ENCODE data around the gene ZMYM4. TPM values are rescaled to one million over a fixed set of nuclear protein-coding genes. Genes with fewer than 3 reads are reported as not detected.
A peak's percentile ranks its signal among the peaks of the same experiment; 100 is the strongest.

Gene ZMYM4
- total RNA-seq, 1 experiment from 2014 or later: 60.3 TPM

- DNase-seq (ENCODE audit: low spot score) (no peak), ATAC-seq (no peak)
- Mint-ChIP-seq H3K4me3 (peak overlapping the region; percentile 82), H3K27me3 (ENCODE audit: low read depth) (no peaks in the 10 kb centered on the region; the same call in 1 of the 2 replicates), H3K36me3 (peaks cover 9% of the 10 kb centered on the region; the same call in 1 of the 2 replicates), H3K9me3 (peaks cover 10% of the 10 kb centered on the region), H3K4me1 (peaks cover 19% of the 10 kb centered on the region), H3K27ac (peak overlapping the region; percentile 34; the same call in 1 of the 2 replicates)
- ChIA-PET CTCF (no interaction called here), POLR2A (no interaction called here)
- TF ChIP-seq PRRX2 (CRISPR knock-in tag; IDR thresholded peaks at IDR 0.05) (no peak), IRF1 (CRISPR knock-in tag; IDR thresholded peaks at IDR 0.05) (no peak), ZNF423 (CRISPR knock-in tag; IDR thresholded peaks at IDR 0.05) (no peak), MYBL2 (CRISPR knock-in tag; IDR thresholded peaks at IDR 0.05) (no peak)
Measured at GRCh38 chr1:35270836-35271235, 2.3 kb downstream of the ZMYM4 start.

GRCh38 chr1:35274197-35274596, 5.7 kb downstream of the ZMYM4 start:
- TF ChIP-seq E2F1 (CRISPR knock-in tag; IDR thresholded peaks at IDR 0.05): no peak
- no peak for TF ChIP-seq FOXJ3 (CRISPR knock-in tag; IDR thresholded peaks at IDR 0.05; ENCODE audit: borderline replicate concordance)
- no peak for TF ChIP-seq AFF4 (CRISPR knock-in tag; IDR thresholded peaks at IDR 0.05; ENCODE audit: borderline replicate concordance)
- TF ChIP-seq CBFB (CRISPR knock-in tag; IDR thresholded peaks at IDR 0.05; ENCODE audit: low read depth): no peak
- TF ChIP-seq PRRX2 (CRISPR knock-in tag; IDR thresholded peaks at IDR 0.05): no peak
- TF ChIP-seq TEAD4 (CRISPR knock-in tag; IDR thresholded peaks at IDR 0.05): no peak
- TF ChIP-seq ATF1 (CRISPR knock-in tag; IDR thresholded peaks at IDR 0.05): no peak
- no peak for TF ChIP-seq TCF7 (CRISPR knock-in tag; IDR thresholded peaks at IDR 0.05; ENCODE audit: low read depth)
- TF ChIP-seq GTF2I (CRISPR knock-in tag; conservative IDR thresholded peaks at IDR 0.05): 0 out of 2 replicates have a peak, but pooled peaks have one; percentile 25
- no peak for TF ChIP-seq ZNF263 (CRISPR knock-in tag; IDR thresholded peaks at IDR 0.05; ENCODE audit: low read depth)
- peak; percentile 79; the same call in 1 of the 2 replicates for TF ChIP-seq ZNF121 (CRISPR knock-in tag; IDR thresholded peaks at IDR 0.05)
- TF ChIP-seq ZBTB43 (CRISPR knock-in tag; IDR thresholded peaks at IDR 0.05): no peak
- no peak for TF ChIP-seq SMAD3 (CRISPR knock-in tag; IDR thresholded peaks at IDR 0.05; ENCODE audit: borderline replicate concordance)
- TF ChIP-seq SMAD4 (CRISPR knock-in tag; IDR thresholded peaks at IDR 0.05): no peak
- Mint-ChIP-seq H3K9me3 (peaks cover 3% of the 10 kb centered on the region), H3K4me1 (peaks cover 17% of the 10 kb centered on the region), H3K4me3 (no peak overlapping the region), H3K36me3 (peaks cover 20% of the 10 kb centered on the region), H3K27me3 (ENCODE audit: low read depth) (no peaks in the 10 kb centered on the region), H3K27ac (no peak overlapping the region)
- ChIA-PET CTCF (no interaction called here), POLR2A (no interaction called here)
- DNase-seq (ENCODE audit: low spot score): no peak
- no peak for ATAC-seq

Measured in WTC11 (cell line).